WTC11 (cell line): ENCODE measurements around the gene DUSP6.

Experiments used
- ATF3 ChIP-seq: sonication (generic); formaldehyde crosslinking; conservative IDR thresholded peaks from 2 replicates; pipeline ENCODE4 v1.8.1; 2022; ENCODE audit warnings: mild to moderate bottlenecking, missing genetic modification reagents
- CTCF ChIP-seq: fragments of 200-600 bp; IDR thresholded peaks from 2 replicates; pipeline ENCODE4 v1.8.0; 2022; ENCODE audit warnings: antibody characterized with exemption
- ETV6 ChIP-seq: sonication (generic); formaldehyde crosslinking; IDR thresholded peaks from 2 replicates; pipeline ENCODE4 v1.8.1; 2022; ENCODE audit warnings: mild to moderate bottlenecking, missing genetic modification reagents
- FOXP4 ChIP-seq: sonication (generic); formaldehyde crosslinking; IDR thresholded peaks from 2 replicates; pipeline ENCODE4 v1.8.0; 2022; ENCODE audit warnings: mild to moderate bottlenecking, missing genetic modification reagents
- NR2C2 ChIP-seq: sonication (generic); formaldehyde crosslinking; IDR thresholded peaks from 2 replicates; pipeline ENCODE4 v1.8.0; 2022; ENCODE audit warnings: mild to moderate bottlenecking, missing genetic modification reagents
- PREB ChIP-seq: sonication (generic); formaldehyde crosslinking; IDR thresholded peaks from 2 replicates; pipeline ENCODE4 v1.8.1; 2022; ENCODE audit warnings: mild to moderate bottlenecking, missing genetic modification reagents, moderate library complexity, borderline replicate concordance
- ZNF425 ChIP-seq: fragments of 250-450 bp; sonication (Bioruptor Pico); conservative IDR thresholded peaks from 2 replicates; pipeline ENCODE4 v1.9.0; 2021; ENCODE audit warnings: mild to moderate bottlenecking

GRCh38 chr12:89363582-89363981, 11.3 kb upstream of the DUSP6 start:
- TF ChIP-seq FOXP4 (CRISPR knock-in tag) (no peak), NR2C2 (CRISPR knock-in tag) (no peak), ETV6 (CRISPR knock-in tag) (no peak), ATF3 (CRISPR knock-in tag) (no peak), CTCF (no peak), ZNF425 (CRISPR knock-in tag) (no peak), PREB (no peak)
